ENCODE data around the gene UCMA. TPM values are rescaled to one million over a fixed set of nuclear protein-coding genes. Genes with fewer than 3 reads are reported as not detected.

UCMA gene
- total and polyA plus RNA-seq, 10 of the 15 experiments (the other 5 are each of a cell fraction or from before 2014, with no cell fraction given): 0.15 TPM; not detected in 9

DNA sequence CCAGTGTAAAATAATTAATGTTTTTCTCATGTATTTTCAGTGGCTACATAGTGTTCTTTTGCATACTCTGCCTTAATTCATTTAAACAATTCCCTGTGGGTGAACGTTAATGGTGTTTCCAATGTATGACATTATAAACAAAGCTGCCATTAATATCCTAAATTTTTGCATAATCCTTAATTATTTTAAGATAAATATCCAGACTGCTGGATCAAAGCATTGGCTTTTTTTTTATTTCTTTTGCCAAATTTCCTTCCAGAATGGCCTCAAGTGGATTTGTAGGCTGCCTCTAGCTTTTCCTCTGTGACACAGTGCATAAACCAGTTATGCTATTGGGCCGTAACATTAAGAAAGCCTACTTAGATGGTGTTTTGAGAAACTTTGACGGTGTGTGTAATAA is 43.4 kb downstream of the UCMA start (continued):
- TF ChIP-seq, protein P1, sequence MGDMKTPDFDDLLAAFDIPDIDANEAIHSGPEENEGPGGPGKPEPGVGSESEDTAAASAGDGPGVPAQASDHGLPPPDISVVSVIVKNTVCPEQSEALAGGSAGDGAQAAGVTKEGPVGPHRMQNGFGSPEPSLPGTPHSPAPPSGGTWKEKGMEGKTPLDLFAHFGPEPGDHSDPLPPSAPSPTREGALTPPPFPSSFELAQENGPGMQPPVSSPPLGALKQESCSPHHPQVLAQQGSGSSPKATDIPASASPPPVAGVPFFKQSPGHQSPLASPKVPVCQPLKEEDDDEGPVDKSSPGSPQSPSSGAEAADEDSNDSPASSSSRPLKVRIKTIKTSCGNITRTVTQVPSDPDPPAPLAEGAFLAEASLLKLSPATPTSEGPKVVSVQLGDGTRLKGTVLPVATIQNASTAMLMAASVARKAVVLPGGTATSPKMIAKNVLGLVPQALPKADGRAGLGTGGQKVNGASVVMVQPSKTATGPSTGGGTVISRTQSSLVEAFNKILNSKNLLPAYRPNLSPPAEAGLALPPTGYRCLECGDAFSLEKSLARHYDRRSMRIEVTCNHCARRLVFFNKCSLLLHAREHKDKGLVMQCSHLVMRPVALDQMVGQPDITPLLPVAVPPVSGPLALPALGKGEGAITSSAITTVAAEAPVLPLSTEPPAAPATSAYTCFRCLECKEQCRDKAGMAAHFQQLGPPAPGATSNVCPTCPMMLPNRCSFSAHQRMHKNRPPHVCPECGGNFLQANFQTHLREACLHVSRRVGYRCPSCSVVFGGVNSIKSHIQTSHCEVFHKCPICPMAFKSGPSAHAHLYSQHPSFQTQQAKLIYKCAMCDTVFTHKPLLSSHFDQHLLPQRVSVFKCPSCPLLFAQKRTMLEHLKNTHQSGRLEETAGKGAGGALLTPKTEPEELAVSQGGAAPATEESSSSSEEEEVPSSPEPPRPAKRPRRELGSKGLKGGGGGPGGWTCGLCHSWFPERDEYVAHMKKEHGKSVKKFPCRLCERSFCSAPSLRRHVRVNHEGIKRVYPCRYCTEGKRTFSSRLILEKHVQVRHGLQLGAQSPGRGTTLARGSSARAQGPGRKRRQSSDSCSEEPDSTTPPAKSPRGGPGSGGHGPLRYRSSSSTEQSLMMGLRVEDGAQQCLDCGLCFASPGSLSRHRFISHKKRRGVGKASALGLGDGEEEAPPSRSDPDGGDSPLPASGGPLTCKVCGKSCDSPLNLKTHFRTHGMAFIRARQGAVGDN (IDR thresholded peaks at IDR 0.05): no peak
- no peak for TF ChIP-seq RCOR1 (conservative IDR thresholded peaks at IDR 0.05; ENCODE audit: low read depth, low read length)

GRCh38 chr10:13189961-13190360 is 44.2 kb downstream of the UCMA start:
- WGBS (ENCODE audit: insufficient coverage, insufficient replicate concordance, low lambda C conversion rate, missing lambda C conversion rate): 98% methylated on average over 4 of the region's 4 CpGs
- Histone ChIP-seq H3K36me3 (ENCODE audit: control insufficient read depth in 2 of 2, insufficient read depth in 2 of 2, low read length in 1 of 2) (peaks cover 8 to 18% of the 10 kb centered on the region in 2 experiments), H3K4me2 (ENCODE audit: control insufficient read depth, insufficient read depth) (no peak overlapping the region), H3K79me2 (ENCODE audit: control insufficient read depth, insufficient read depth, low read length) (no peaks in the 10 kb centered on the region), H3K27ac (ENCODE audit: control insufficient read depth, insufficient read depth) (no peak overlapping the region), H3K27me3 (replicated peaks in 1 of 2; ENCODE audit: control insufficient read depth in 2 of 2, insufficient read depth in 2 of 2, low read length in 1 of 2) (no peaks in the 10 kb centered on the region), H3K9ac (ENCODE audit: control insufficient read depth, insufficient read depth, low read length) (no peak overlapping the region), H2AFZ (ENCODE audit: control insufficient read depth, low read depth, low read length) (no peak overlapping the region), H3K4me3 (no peak overlapping the region), H4K20me1 (ENCODE audit: control insufficient read depth, insufficient read depth) (no peaks in the 10 kb centered on the region), H3K4me1 (ENCODE audit: control insufficient read depth, insufficient read depth, low read length) (no peaks in the 10 kb centered on the region), H3K9me3 (replicated peaks; ENCODE audit: control insufficient read depth, insufficient read depth, low read length) (no peaks in the 10 kb centered on the region)
- no TSS peak for BruUV-seq (replicated peaks)
- in situ Hi-C loops (cut with MboI): no loop called here
- ATAC-seq (no peak), DNase-seq (ENCODE audit: low read depth, low spot score) (no peak), FAIRE-seq (no peak)
- CTCF ChIA-PET: interaction anchor here (0.6 kb wide), 1 partner anchor 78 kb away, joined by 3 read pairs; no protein-coding TSS in a partner anchor
- no peak for TF ChIP-seq MYB (IDR thresholded peaks at IDR 0.05; ENCODE audit: borderline replicate concordance, low read depth, low read length)
- no peak for TF ChIP-seq SPI1 (IDR thresholded peaks at IDR 0.05; ENCODE audit: borderline replicate concordance, insufficient read depth, low read depth, low read length)
- no peak for TF ChIP-seq PAX5 (IDR thresholded peaks at IDR 0.05; ENCODE audit: borderline replicate concordance, low read depth, low read length)
- no peak for TF ChIP-seq NFXL1 (IDR thresholded peaks at IDR 0.05; ENCODE audit: borderline replicate concordance)
- TF ChIP-seq HDAC2 (IDR thresholded peaks at IDR 0.05): no peak
- no peak for TF ChIP-seq CBX3 (IDR thresholded peaks at IDR 0.05; ENCODE audit: borderline replicate concordance, low read depth)
- no peak for TF ChIP-seq GATAD2B (conservative IDR thresholded peaks at IDR 0.05; ENCODE audit: low read depth)
- intact Hi-C loops (cut with micrococcal nuclease; ENCODE audit: unreplicated experiment): no loop called here
- POLR2A ChIA-PET: interaction anchor here (1.1 kb wide), 1 partner anchor 10 kb away, joined by 3 read pairs; no protein-coding TSS in a partner anchor
- RAD21 ChIA-PET (ENCODE audit: unreplicated experiment): no interaction called here
- SMC1A ChIA-PET (ENCODE audit: uncharacterized antibody, unreplicated experiment): no interaction called here
